ENCODE measurements around the gene NAP1L4. TPM values are rescaled to one million over a fixed set of nuclear protein-coding genes. Genes with fewer than 3 reads are reported as not detected.
A peak's percentile ranks its signal among the peaks of the same experiment; 100 is the strongest.

Gene NAP1L4
- total and polyA plus RNA-seq, 10 donors: 79.5 to 137 (median 114) TPM

GRCh38 chr11:3016861-3017260 lies 24.7 kb upstream of the NAP1L4 start:
- no peak for TF ChIP-seq POLR2AphosphoS5 (IDR thresholded peaks at IDR 0.05)
- TF ChIP-seq POLR2A (IDR thresholded peaks at IDR 0.05): no peak
- no peak for TF ChIP-seq CTCF (IDR thresholded peaks at IDR 0.05 in 8 of 11, conservative IDR thresholded peaks at IDR 0.05 in 3 of 11)
- no peaks in the 10 kb centered on the region for H3K27me3 ChIP-seq (replicated peaks in 1 of 7)
- H3K36me3 ChIP-seq: peaks cover 6 to 96% (median 84%) of the 10 kb centered on the region in 6 donors
- H3K9me3 ChIP-seq: no peaks in the 10 kb centered on the region
- intact Hi-C loops (cut with DNase I; ENCODE audit: low total_unique reads): no loop called here
- H3K4me3 ChIP-seq: no peak overlapping the region
- DNase-seq: no peak
- 93 to 99% (median 95%) methylated on average over 10 to 11 of the region's 11 CpGs for WGBS, 5 donors
- peaks cover 0 to 43% (median 13%) of the 10 kb centered on the region in 6 donors for H3K4me1 ChIP-seq
- H3K27ac ChIP-seq: peak overlapping the region in 2 of 8 donors; percentile 47 to 79

- Histone ChIP-seq H3K27ac (peak overlapping the region in 3 of 8 donors; percentile 79 to 88 (median 79)), H3K4me3 (no peak overlapping the region), H3K27me3 (replicated peaks in 1 of 7) (no peaks in the 10 kb centered on the region), H3K36me3 (peaks cover 6 to 100% (median 94%) of the 10 kb centered on the region in 6 donors), H3K9me3 (no peaks in the 10 kb centered on the region), H3K4me1 (peaks cover 0 to 37% (median 10%) of the 10 kb centered on the region in 6 donors)
- intact Hi-C loops (cut with DNase I; ENCODE audit: low total_unique reads): no loop called here
- no peak for DNase-seq
- WGBS, 5 donors: 91 to 96% (median 94%) methylated on average over 10 of the region's 10 CpGs
- no peak for TF ChIP-seq POLR2AphosphoS5 (IDR thresholded peaks at IDR 0.05)
- TF ChIP-seq POLR2A (IDR thresholded peaks at IDR 0.05): no peak
Measured at GRCh38 chr11:3015796-3016195, 23.7 kb upstream of the NAP1L4 start.

- intact Hi-C loops (cut with DNase I; ENCODE audit: low total_unique reads): no loop called here
- 83 to 93% (median 84%) methylated on average over 3 to 4 of the region's 4 CpGs for WGBS, 5 donors
Measured at GRCh38 chr11:3014943-3015342, 22.8 kb upstream of the NAP1L4 start.

GRCh38 chr11:3014057-3014938 lies 22.2 kb upstream of the NAP1L4 start:
- H3K27me3 ChIP-seq (replicated peaks in 1 of 7): no peaks in the 10 kb centered on the region
- intact Hi-C loops (cut with DNase I; ENCODE audit: low total_unique reads): no loop called here
- no peak overlapping the region for H3K4me3 ChIP-seq
- peak; percentile 86 for DNase-seq
- H3K4me1 ChIP-seq: peaks cover 0 to 37% (median 10%) of the 10 kb centered on the region in 6 donors
- WGBS, 5 donors: 62 to 82% (median 67%) methylated on average over 12 to 16 of the region's 16 CpGs
- H3K27ac ChIP-seq: peak overlapping the region in 7 of 8 donors; percentile 6 to 88 (median 55)
- peaks cover 6 to 100% (median 97%) of the 10 kb centered on the region in 6 donors for H3K36me3 ChIP-seq
- TF ChIP-seq POLR2A (IDR thresholded peaks at IDR 0.05) (no peak), POLR2AphosphoS5 (IDR thresholded peaks at IDR 0.05) (peak; percentile 38 to 68 (median 50))
- H3K9me3 ChIP-seq: no peaks in the 10 kb centered on the region

More at GRCh38 chr11:3014943-3015342, 22.8 kb upstream of the NAP1L4 start:
- no peak for DNase-seq
- no peak overlapping the region for H3K4me3 ChIP-seq
- TF ChIP-seq POLR2A (IDR thresholded peaks at IDR 0.05) (no peak), CTCF (IDR thresholded peaks at IDR 0.05 in 8 of 11, conservative IDR thresholded peaks at IDR 0.05 in 3 of 11) (no peak), POLR2AphosphoS5 (IDR thresholded peaks at IDR 0.05) (no peak)
- peak overlapping the region in 5 of 8 donors; percentile 43 to 88 (median 79) for H3K27ac ChIP-seq
- no peaks in the 10 kb centered on the region for H3K27me3 ChIP-seq (replicated peaks in 1 of 7)
- H3K9me3 ChIP-seq: no peaks in the 10 kb centered on the region
- peaks cover 6 to 100% (median 97%) of the 10 kb centered on the region in 6 donors for H3K36me3 ChIP-seq
- peaks cover 0 to 37% (median 10%) of the 10 kb centered on the region in 6 donors for H3K4me1 ChIP-seq
